Thyroid gland (tissue), 4 donors: ENCODE data around the gene EME1.

Experiments
- CTCF ChIP-seq, 6 experiments: fragments of 200-600 bp in 3 of 6; fragments of 450-650 bp in 3 of 6; sonication (generic) in 3 of 6; IDR thresholded peaks; one replicate each; pipeline ENCODE4 v1.5.1; 2016 to 2019; ENCODE audit warnings: antibody characterized with exemption in 6 of 6, mild to moderate bottlenecking in 2 of 6, inconsistent platforms in 1 of 6, moderate library complexity in 1 of 6
- POLR2A ChIP-seq, 2 donors: fragments of 450-650 bp; IDR thresholded peaks; one replicate each; pipeline ENCODE4 v1.6.1; 2017; ENCODE audit warnings: antibody characterized with exemption in 2 of 2, mild to moderate bottlenecking in 2 of 2, moderate library complexity in 1 of 2

GRCh38 chr17:50356418-50356817 lies 16.6 kb upstream of the EME1 start:
- TF ChIP-seq CTCF (IDR thresholded peaks at IDR 0.05) (no peak), POLR2A (IDR thresholded peaks at IDR 0.05) (no peak)
